ENCODE results near the gene RCAN2.

GRCh38 chr6:46392294-46392693 is 99.0 kb downstream of the RCAN2 start:
- no peak for TF ChIP-seq CTCF (IDR thresholded peaks at IDR 0.05)
- no peak for TF ChIP-seq EZH2 (IDR thresholded peaks at IDR 0.05)
- TF ChIP-seq EZH2phosphoT487 (IDR thresholded peaks at IDR 0.05), result no peak
